ENCODE measurements around the gene BTD.

The BTD gene

GRCh38 chr3:15576475-15576874, 25.1 kb upstream of the BTD start:
- TF ChIP-seq EP300 (IDR thresholded peaks at IDR 0.05; ENCODE audit: borderline replicate concordance): no peak
- no peak for TF ChIP-seq FOXM1 (IDR thresholded peaks at IDR 0.05; ENCODE audit: borderline replicate concordance, low read depth)
- no peak for TF ChIP-seq ZBTB7A (IDR thresholded peaks at IDR 0.05; ENCODE audit: low read depth)
- no peak for TF ChIP-seq TEAD4 (IDR thresholded peaks at IDR 0.05)
- no peak for TF ChIP-seq TCF12 (IDR thresholded peaks at IDR 0.05; ENCODE audit: low read depth)
- no peak for TF ChIP-seq TAF1 (IDR thresholded peaks at IDR 0.05; ENCODE audit: low read depth)
- no peak for TF ChIP-seq NFIC (IDR thresholded peaks at IDR 0.05)

GRCh38 chr3:15578289-15578867, 23.2 kb upstream of the BTD start:
- TF ChIP-seq CREB1 (IDR thresholded peaks at IDR 0.05; ENCODE audit: low read depth): no peak
- no peak for TF ChIP-seq ZBTB7A (IDR thresholded peaks at IDR 0.05; ENCODE audit: low read depth)
- TF ChIP-seq RAD21 (IDR thresholded peaks at IDR 0.05; ENCODE audit: low read depth): no peak
- no peak for TF ChIP-seq EGR1 (IDR thresholded peaks at IDR 0.05)
- TF ChIP-seq CEBPB (IDR thresholded peaks at IDR 0.05): no peak
- TF ChIP-seq FOXM1 (IDR thresholded peaks at IDR 0.05; ENCODE audit: borderline replicate concordance, low read depth): no peak
- no peak for TF ChIP-seq USF1 (IDR thresholded peaks at IDR 0.05)
- no peak for TF ChIP-seq NFIC (IDR thresholded peaks at IDR 0.05)
- TF ChIP-seq EP300 (IDR thresholded peaks at IDR 0.05; ENCODE audit: borderline replicate concordance): no peak
- no peak for TF ChIP-seq TCF12 (IDR thresholded peaks at IDR 0.05; ENCODE audit: low read depth)
- no peak for TF ChIP-seq TEAD4 (IDR thresholded peaks at IDR 0.05)
- no peak for TF ChIP-seq REST (IDR thresholded peaks at IDR 0.05; ENCODE audit: low read depth)
- no peak for TF ChIP-seq TAF1 (IDR thresholded peaks at IDR 0.05; ENCODE audit: low read depth)
- TF ChIP-seq MAX (IDR thresholded peaks at IDR 0.05): no peak
- TF ChIP-seq YY1 (IDR thresholded peaks at IDR 0.05; ENCODE audit: low read depth): no peak

GRCh38 chr3:15579051-15579450, 22.5 kb upstream of the BTD start:
- no peak for TF ChIP-seq TEAD4 (IDR thresholded peaks at IDR 0.05)
- no peak for TF ChIP-seq ZBTB7A (IDR thresholded peaks at IDR 0.05; ENCODE audit: low read depth)
- TF ChIP-seq FOXM1 (IDR thresholded peaks at IDR 0.05; ENCODE audit: borderline replicate concordance, low read depth): no peak

- TF ChIP-seq EP300 (IDR thresholded peaks at IDR 0.05; ENCODE audit: borderline replicate concordance) (no peak), CEBPB (IDR thresholded peaks at IDR 0.05) (no peak), REST (IDR thresholded peaks at IDR 0.05; ENCODE audit: low read depth) (no peak), MAX (IDR thresholded peaks at IDR 0.05) (no peak), TCF12 (IDR thresholded peaks at IDR 0.05; ENCODE audit: low read depth) (no peak), ZBTB7A (IDR thresholded peaks at IDR 0.05; ENCODE audit: low read depth) (no peak), YY1 (IDR thresholded peaks at IDR 0.05; ENCODE audit: low read depth) (no peak), TAF1 (IDR thresholded peaks at IDR 0.05; ENCODE audit: low read depth) (no peak), RAD21 (IDR thresholded peaks at IDR 0.05; ENCODE audit: low read depth) (no peak)
Measured at GRCh38 chr3:15581471-15582394, 19.8 kb upstream of the BTD start.

GRCh38 chr3:15585111-15585845, 16.3 kb upstream of the BTD start:
- TF ChIP-seq TAF1 (IDR thresholded peaks at IDR 0.05; ENCODE audit: low read depth) (no peak), CREB1 (IDR thresholded peaks at IDR 0.05; ENCODE audit: low read depth) (no peak), TCF12 (IDR thresholded peaks at IDR 0.05; ENCODE audit: low read depth) (no peak), REST (IDR thresholded peaks at IDR 0.05; ENCODE audit: low read depth) (no peak), ZBTB7A (IDR thresholded peaks at IDR 0.05; ENCODE audit: low read depth) (no peak), EGR1 (IDR thresholded peaks at IDR 0.05) (no peak)

Measured in Ishikawa (cell line).